DND-41 (cell line): ENCODE results near the gene MPI.
"Not testable (repeated sequence)": the region's sequence is repeated elsewhere in the genome, so short reads cannot be mapped to it uniquely, and the experiment has no call there.

Experiments used
- ATAC-seq: fragments of 200-7000 bp; cut with Tn5 transposase; 3 replicates; pipeline ENCODE4 v1.9.1; 2021; ENCODE audit warnings: low read depth; ENCODE audit not compliant: insufficient read depth
- DNase-seq: peaks from one replicate; pipeline ENCODE4 v3.0.0-alpha.2; 2020
- H2AFZ ChIP-seq: 2 replicates; pipeline ENCODE4 v1.6.0; 2012; ENCODE audit warnings: low read depth, low read length
- H3K27ac ChIP-seq: 2 replicates; pipeline ENCODE4 v1.5.1; 2012; ENCODE audit warnings: low read length, inconsistent platforms
- H3K27me3 ChIP-seq: fragments of 200-600 bp; sonication (generic); 2 replicates; pipeline ENCODE4 v1.6.0; 2012; ENCODE audit warnings: low read length, mild to moderate bottlenecking, inconsistent platforms; ENCODE audit not compliant: insufficient read depth, poor library complexity
- H3K36me3 ChIP-seq: 2 replicates; pipeline ENCODE4 v1.5.1; 2012; ENCODE audit warnings: low read length, inconsistent platforms; ENCODE audit not compliant: insufficient read depth
- H3K4me1 ChIP-seq: 2 replicates; pipeline ENCODE4 v1.5.1; 2012; ENCODE audit warnings: mild to moderate bottlenecking, low read length; ENCODE audit not compliant: insufficient read depth
- H3K4me2 ChIP-seq: 2 replicates; pipeline ENCODE4 v1.6.0; 2012; ENCODE audit warnings: mild to moderate bottlenecking, moderate library complexity, low read length, inconsistent platforms; ENCODE audit not compliant: insufficient read depth
- H3K4me3 ChIP-seq, 2 experiments: fragments of 200-600 bp in 1 of 2; shearing (Covaris generic) in 1 of 2; 2 replicates each; pipeline ENCODE4 v1.5.1; 2012 to 2016; ENCODE audit warnings: inconsistent platforms in 2 of 2, low read length in 2 of 2, mild to moderate bottlenecking in 2 of 2, low read depth in 1 of 2, moderate library complexity in 1 of 2
- H3K79me2 ChIP-seq: 2 replicates; pipeline ENCODE4 v1.6.0; 2012; ENCODE audit warnings: low read length, inconsistent platforms; ENCODE audit not compliant: insufficient read depth
- H3K9ac ChIP-seq: 2 replicates; pipeline ENCODE4 v1.6.0; 2012; ENCODE audit warnings: low read depth, mild to moderate bottlenecking, inconsistent platforms, low read length, moderate library complexity
- H3K9me3 ChIP-seq: 2 replicates; pipeline ENCODE4 v1.5.1; 2012; ENCODE audit warnings: low read length, moderate library complexity, mild to moderate bottlenecking, inconsistent platforms; ENCODE audit not compliant: insufficient read depth, severe bottlenecking
- H4K20me1 ChIP-seq: 2 replicates; pipeline ENCODE4 v1.6.0; 2012; ENCODE audit warnings: low read length; ENCODE audit not compliant: insufficient read depth
- EZH2 ChIP-seq: IDR thresholded peaks from 3 replicates; pipeline ENCODE4 v1.6.1; 2012; ENCODE audit warnings: borderline replicate concordance, low read depth, mild to moderate bottlenecking, moderate library complexity, low read length, inconsistent platforms; ENCODE audit not compliant: severe bottlenecking
- TF ChIP-seq, protein P1 (sequence below): IDR thresholded peaks from 2 replicates; pipeline ENCODE4 v1.5.1; 2012; ENCODE audit warnings: borderline replicate concordance, low read length, moderate library complexity, mild to moderate bottlenecking; ENCODE audit not compliant: poor library complexity, severe bottlenecking; ENCODE audit errors: extremely low read depth

The MPI gene

DNA sequence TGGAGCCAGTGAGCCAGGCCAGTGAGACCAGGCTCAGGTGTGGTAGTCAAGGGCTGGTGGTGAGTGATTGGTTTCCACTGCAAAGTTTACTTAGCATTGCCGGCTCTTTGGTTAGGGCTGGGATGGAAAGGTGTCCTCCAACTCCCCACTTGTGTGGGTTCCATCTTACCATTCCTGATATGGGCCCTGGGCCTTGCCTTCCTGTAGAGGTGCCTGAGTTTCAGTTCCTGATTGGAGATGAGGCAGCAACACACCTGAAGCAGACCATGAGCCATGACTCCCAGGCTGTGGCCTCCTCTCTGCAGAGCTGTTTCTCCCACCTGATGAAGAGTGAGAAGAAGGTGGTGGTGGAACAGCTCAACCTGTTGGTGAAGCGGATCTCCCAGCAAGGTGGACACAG lies 3.1 kb downstream of the MPI start:
- ATAC-seq (no peak), DNase-seq (no peak)
- no peak overlapping the region for H3K4me3 ChIP-seq
- H3K9ac ChIP-seq: no peak overlapping the region
- H3K36me3 ChIP-seq: peaks cover 42% of the 10 kb centered on the region
- H3K4me2 ChIP-seq: no peak overlapping the region
- H4K20me1 ChIP-seq: no peaks in the 10 kb centered on the region
- no peak for TF ChIP-seq EZH2
- TF ChIP-seq, protein P1, sequence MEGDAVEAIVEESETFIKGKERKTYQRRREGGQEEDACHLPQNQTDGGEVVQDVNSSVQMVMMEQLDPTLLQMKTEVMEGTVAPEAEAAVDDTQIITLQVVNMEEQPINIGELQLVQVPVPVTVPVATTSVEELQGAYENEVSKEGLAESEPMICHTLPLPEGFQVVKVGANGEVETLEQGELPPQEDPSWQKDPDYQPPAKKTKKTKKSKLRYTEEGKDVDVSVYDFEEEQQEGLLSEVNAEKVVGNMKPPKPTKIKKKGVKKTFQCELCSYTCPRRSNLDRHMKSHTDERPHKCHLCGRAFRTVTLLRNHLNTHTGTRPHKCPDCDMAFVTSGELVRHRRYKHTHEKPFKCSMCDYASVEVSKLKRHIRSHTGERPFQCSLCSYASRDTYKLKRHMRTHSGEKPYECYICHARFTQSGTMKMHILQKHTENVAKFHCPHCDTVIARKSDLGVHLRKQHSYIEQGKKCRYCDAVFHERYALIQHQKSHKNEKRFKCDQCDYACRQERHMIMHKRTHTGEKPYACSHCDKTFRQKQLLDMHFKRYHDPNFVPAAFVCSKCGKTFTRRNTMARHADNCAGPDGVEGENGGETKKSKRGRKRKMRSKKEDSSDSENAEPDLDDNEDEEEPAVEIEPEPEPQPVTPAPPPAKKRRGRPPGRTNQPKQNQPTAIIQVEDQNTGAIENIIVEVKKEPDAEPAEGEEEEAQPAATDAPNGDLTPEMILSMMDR: no peak
- H3K4me1 ChIP-seq: peaks cover 30% of the 10 kb centered on the region
- no peak overlapping the region for H2AFZ ChIP-seq
- H3K27me3 ChIP-seq: no peaks in the 10 kb centered on the region
- peaks cover 12% of the 10 kb centered on the region for H3K79me2 ChIP-seq
- no peak overlapping the region for H3K27ac ChIP-seq
- H3K9me3 ChIP-seq: no peaks in the 10 kb centered on the region

DNA sequence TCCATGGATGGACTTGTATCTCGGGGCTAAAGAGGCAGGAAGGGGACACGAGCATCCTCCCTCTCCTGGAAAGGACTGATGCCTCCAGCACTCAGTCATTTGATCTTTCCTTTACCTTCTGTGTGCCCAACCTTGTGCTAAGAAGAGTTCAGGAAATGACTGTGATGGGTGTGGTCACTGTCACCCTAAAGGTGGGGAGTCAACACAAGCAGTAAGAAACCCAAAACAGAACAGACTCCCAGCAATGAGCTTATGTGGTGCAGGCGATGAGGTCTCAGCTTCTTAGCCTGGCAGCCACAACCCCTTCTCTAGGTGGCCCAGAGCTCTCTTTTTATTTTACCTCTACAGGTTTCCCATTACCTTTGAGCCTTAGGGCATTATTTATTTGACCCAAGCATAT lies 3.8 kb downstream of the MPI start:
- Histone ChIP-seq H3K4me2 (no peak overlapping the region), H3K27me3 (no peaks in the 10 kb centered on the region)
- ATAC-seq: no peak

GRCh38 chr15:74894383-74894782 lies 4.5 kb downstream of the MPI start:
- H3K9me3 ChIP-seq, H3K27ac ChIP-seq, DNase-seq, ATAC-seq, H3K27me3 ChIP-seq, H4K20me1 ChIP-seq, H3K9ac ChIP-seq, H2AFZ ChIP-seq, H3K4me3 ChIP-seq, H3K4me2 ChIP-seq: not testable (repeated sequence)
- Histone ChIP-seq H3K4me1 (peaks cover 22% of the 10 kb centered on the region), H3K79me2 (peaks cover 12% of the 10 kb centered on the region), H3K36me3 (peaks cover 51% of the 10 kb centered on the region)

More for the DNA sequence above, 3.8 kb downstream of the MPI start:
- Histone ChIP-seq H3K9me3 (no peaks in the 10 kb centered on the region), H3K4me3 (no peak overlapping the region), H3K9ac (no peak overlapping the region), H3K79me2 (peaks cover 12% of the 10 kb centered on the region), H2AFZ (no peak overlapping the region), H3K36me3 (peaks cover 46% of the 10 kb centered on the region), H4K20me1 (no peaks in the 10 kb centered on the region), H3K4me1 (peaks cover 30% of the 10 kb centered on the region), H3K27ac (no peak overlapping the region)
- no peak for DNase-seq
- TF ChIP-seq EZH2: no peak
- TF ChIP-seq, protein P1: no peak

- no peak overlapping the region for H2AFZ ChIP-seq
- no peak overlapping the region for H3K4me3 ChIP-seq
- H3K36me3 ChIP-seq: peaks cover 63% of the 10 kb centered on the region
- no peaks in the 10 kb centered on the region for H3K9me3 ChIP-seq
- DNase-seq (no peak), ATAC-seq (no peak)
- H3K27me3 ChIP-seq: no peaks in the 10 kb centered on the region
- H3K79me2 ChIP-seq: peaks cover 3% of the 10 kb centered on the region; the same call in 1 of the 2 replicates
- H3K4me2 ChIP-seq: no peak overlapping the region
- TF ChIP-seq EZH2: no peak
- TF ChIP-seq, protein P1: no peak
- peaks cover 8% of the 10 kb centered on the region for H3K4me1 ChIP-seq
- H3K9ac ChIP-seq: no peak overlapping the region
- H3K27ac ChIP-seq: no peak overlapping the region
- H4K20me1 ChIP-seq: no peaks in the 10 kb centered on the region
These were observed 6.0 kb downstream of the MPI start for GRCh38 chr15:74895830-74896229.
